Measurements from ENCODE around the gene TPST2. TPM values are rescaled to one million over a fixed set of nuclear protein-coding genes. Genes with fewer than 3 reads are reported as not detected.
A peak's percentile ranks its signal among the peaks of the same experiment; 100 is the strongest.

The TPST2 gene
- total and polyA plus RNA-seq, 9 of the 15 experiments (the other 6 are each of a cell fraction or from before 2014, with no cell fraction given) = 14.2 to 123 (median 60.1) TPM

GRCh38 chr22:26617271-26618199 is 27.6 kb upstream of the TPST2 start, which contains the start of gene CRYBB1 (continued):
- TF ChIP-seq ZNF592 (IDR thresholded peaks at IDR 0.05) (peak; percentile 54; the same call in 1 of the 2 replicates), HNRNPH1 (optimal IDR thresholded peaks at IDR 0.05; ENCODE audit: low read depth, low read length) (no peak), PTTG1 (tag; IDR thresholded peaks at IDR 0.05; ENCODE audit: low read depth) (no peak), ZNF766 (CRISPR knock-in tag; conservative IDR thresholded peaks at IDR 0.05) (no peak), COPS2 (conservative IDR thresholded peaks at IDR 0.05) (no peak), SMARCB1 (IDR thresholded peaks at IDR 0.05; ENCODE audit: insufficient read length, low read depth) (no peak), ATF7 (IDR thresholded peaks at IDR 0.05) (no peak), PHF20 (IDR thresholded peaks at IDR 0.05; ENCODE audit: partially characterized antibody) (peak; percentile 35), SFPQ (IDR thresholded peaks at IDR 0.05; ENCODE audit: low read depth, low read length) (no peak), MIER1 (IDR thresholded peaks at IDR 0.05; ENCODE audit: low read depth) (0 out of 2 replicates have a peak, but pooled peaks have one; percentile 40), ATF6 (CRISPR knock-in tag; IDR thresholded peaks at IDR 0.05) (no peak), ZC3H4 (CRISPR knock-in tag; IDR thresholded peaks at IDR 0.05; ENCODE audit: borderline replicate concordance) (no peak), SMAD2 (IDR thresholded peaks at IDR 0.05; ENCODE audit: low read depth, low read length) (no peak), ZEB2 (IDR thresholded peaks at IDR 0.05) (peak; percentile 61), TAF7 (tag; IDR thresholded peaks at IDR 0.05) (no peak), ETS2 (tag; IDR thresholded peaks at IDR 0.05; ENCODE audit: borderline replicate concordance, poor library complexity, severe bottlenecking) (no peak), ZNF23 (CRISPR knock-in tag; IDR thresholded peaks at IDR 0.05) (no peak), ZBTB2 (IDR thresholded peaks at IDR 0.05) (peak; percentile 81)
